Trophoblast cell (in vitro differentiated cells and primary cell): ENCODE measurements around the gene EIF3D.
A peak's percentile ranks its signal among the peaks of the same experiment; 100 is the strongest.

Source experiments
- DNase-seq, 2 donors: peaks; one replicate each; pipeline ENCODE4 v3.0.0-alpha.2; 2016
- H2AFZ ChIP-seq: 2 replicates; pipeline ENCODE4 v1.6.1; 2013; ENCODE audit warnings: low read length, moderate library complexity, mild to moderate bottlenecking; ENCODE audit not compliant: insufficient read depth, poor library complexity
- H2AK5ac ChIP-seq: 2 replicates; pipeline ENCODE4 v1.6.1; 2013; ENCODE audit warnings: mild to moderate bottlenecking, low read length
- H2BK120ac ChIP-seq: 2 replicates; pipeline ENCODE4 v1.6.1; 2013; ENCODE audit warnings: low read length, mild to moderate bottlenecking, moderate library complexity; ENCODE audit not compliant: insufficient read depth, poor library complexity
- H2BK12ac ChIP-seq: 2 replicates; pipeline ENCODE4 v1.6.1; 2013; ENCODE audit warnings: mild to moderate bottlenecking, low read length, moderate library complexity
- H2BK5ac ChIP-seq: 2 replicates; pipeline ENCODE4 v1.6.1; 2013; ENCODE audit warnings: low read length, low read depth, moderate library complexity, mild to moderate bottlenecking; ENCODE audit not compliant: poor library complexity
- H3K14ac ChIP-seq: 2 replicates; pipeline ENCODE4 v1.6.1; 2013; ENCODE audit warnings: mild to moderate bottlenecking, low read length
- H3K18ac ChIP-seq: 2 replicates; pipeline ENCODE4 v1.6.1; 2013; ENCODE audit warnings: mild to moderate bottlenecking, low read length
- H3K23ac ChIP-seq: 2 replicates; pipeline ENCODE4 v1.6.1; 2013; ENCODE audit warnings: low read length
- H3K27ac ChIP-seq: 2 replicates; pipeline ENCODE4 v1.5.1; 2013; ENCODE audit warnings: low read depth, mild to moderate bottlenecking, inconsistent platforms, low read length, moderate library complexity
- H3K27me3 ChIP-seq: 2 replicates; pipeline ENCODE4 v1.6.1; 2013; ENCODE audit warnings: inconsistent platforms, mild to moderate bottlenecking, low read length, moderate library complexity; ENCODE audit not compliant: insufficient read depth
- H3K36me3 ChIP-seq, 2 experiments: 1 replicate in 1 of 2; 2 replicates in 1 of 2; pipeline ENCODE4 v1.6.1; 2013; ENCODE audit warnings: low read length in 2 of 2, mild to moderate bottlenecking in 2 of 2, moderate library complexity in 1 of 2; ENCODE audit not compliant: insufficient read depth in 2 of 2, control insufficient read depth in 1 of 2
- H3K4ac ChIP-seq: 2 replicates; pipeline ENCODE4 v1.6.1; 2013; ENCODE audit warnings: low read depth, mild to moderate bottlenecking, low read length, moderate library complexity
- H3K4me1 ChIP-seq, 2 experiments: 1 replicate in 1 of 2; 2 replicates in 1 of 2; pipeline ENCODE4 v1.6.1; 2013; ENCODE audit warnings: low read length in 2 of 2, mild to moderate bottlenecking in 2 of 2, moderate library complexity in 1 of 2; ENCODE audit not compliant: insufficient read depth in 2 of 2, control insufficient read depth in 1 of 2
- H3K4me2 ChIP-seq: 2 replicates; pipeline ENCODE4 v1.6.1; 2013; ENCODE audit warnings: inconsistent platforms, mild to moderate bottlenecking, low read length, moderate library complexity
- H3K4me3 ChIP-seq: 2 replicates; pipeline ENCODE4 v1.5.1; 2013; ENCODE audit warnings: mild to moderate bottlenecking, low read depth, low read length, inconsistent platforms
- H3K79me1 ChIP-seq: one replicate; pipeline ENCODE4 v1.6.1; 2013; ENCODE audit warnings: low read length
- H3K79me2 ChIP-seq: 2 replicates; pipeline ENCODE4 v1.6.1; 2013; ENCODE audit warnings: low read length, mild to moderate bottlenecking; ENCODE audit not compliant: control insufficient read depth, insufficient read depth, poor library complexity
- H3K9ac ChIP-seq: 2 replicates; pipeline ENCODE4 v1.6.1; 2013; ENCODE audit warnings: mild to moderate bottlenecking, low read length
- H3K9me3 ChIP-seq: 2 replicates; pipeline ENCODE4 v1.6.1; 2013; ENCODE audit warnings: low read depth, mild to moderate bottlenecking, control low read depth, inconsistent platforms, low read length; ENCODE audit not compliant: insufficient read depth
- H4K12ac ChIP-seq: 2 replicates; pipeline ENCODE4 v1.6.1; 2013; ENCODE audit warnings: low read depth, mild to moderate bottlenecking, low read length, moderate library complexity
- H4K8ac ChIP-seq: 2 replicates; pipeline ENCODE4 v1.6.1; 2013; ENCODE audit warnings: low read depth, mild to moderate bottlenecking, low read length, moderate library complexity
- H4K91ac ChIP-seq: one replicate; pipeline ENCODE4 v1.6.1; 2013; ENCODE audit warnings: low read depth, mild to moderate bottlenecking, low read length, moderate library complexity
- WGBS: extraction: QIAGEN DNeasy Blood & Tissue Kit; methylation state at CpG from one replicate; pipeline ENCODE4 v1.1.7; 2013; ENCODE audit warnings: missing lambda C conversion rate; ENCODE audit not compliant: insufficient read length, insufficient coverage; ENCODE audit errors: extremely low coverage; 5-methylcytosine and 5-hydroxymethylcytosine counted together

Gene EIF3D

GRCh38 chr22:36563898-36564297, 34.9 kb upstream of the EIF3D start:
- Histone ChIP-seq H3K36me3 (no peaks in the 10 kb centered on the region), H2BK12ac (no peak overlapping the region), H3K23ac (no peak overlapping the region), H3K27me3 (no peaks in the 10 kb centered on the region), H4K8ac (no peak overlapping the region), H3K9me3 (no peaks in the 10 kb centered on the region), H2AK5ac (no peak overlapping the region), H3K4me1 (peaks cover 0 to 2% of the 10 kb centered on the region in 2 experiments), H2BK5ac (no peak overlapping the region), H3K18ac (no peak overlapping the region), H3K79me2 (no peaks in the 10 kb centered on the region), H3K4ac (no peak overlapping the region), H3K27ac (no peak overlapping the region), H3K79me1 (no peaks in the 10 kb centered on the region), H3K14ac (no peak overlapping the region), H3K4me2 (no peak overlapping the region), H4K91ac (no peak overlapping the region), H2BK120ac (no peak overlapping the region), H3K4me3 (no peak overlapping the region), H3K9ac (no peak overlapping the region), H2AFZ (no peak overlapping the region), H4K12ac (no peak overlapping the region)
- WGBS: no CpG with 5 or more reads among the region's 5 CpGs
- DNase-seq: no peak

GRCh38 chr22:36563444-36563843, 34.5 kb upstream of the EIF3D start:
- H4K12ac ChIP-seq: no peak overlapping the region
- H3K14ac ChIP-seq: no peak overlapping the region
- no peak overlapping the region for H2BK120ac ChIP-seq
- H3K4me1 ChIP-seq: peaks cover 0 to 2% of the 10 kb centered on the region in 2 experiments
- H2BK5ac ChIP-seq: no peak overlapping the region
- DNase-seq: no peak
- no peak overlapping the region for H3K4ac ChIP-seq
- H3K23ac ChIP-seq: no peak overlapping the region
- no peaks in the 10 kb centered on the region for H3K9me3 ChIP-seq
- H2BK12ac ChIP-seq: no peak overlapping the region
- H4K8ac ChIP-seq: no peak overlapping the region
- H3K18ac ChIP-seq: no peak overlapping the region
- no peaks in the 10 kb centered on the region for H3K79me1 ChIP-seq
- H3K36me3 ChIP-seq: no peaks in the 10 kb centered on the region
- H3K27me3 ChIP-seq: no peaks in the 10 kb centered on the region
- no peak overlapping the region for H2AFZ ChIP-seq
- no peak overlapping the region for H4K91ac ChIP-seq
- no peak overlapping the region for H3K9ac ChIP-seq
- no CpG with 5 or more reads among the region's 12 CpGs for WGBS
- no peak overlapping the region for H2AK5ac ChIP-seq
- H3K79me2 ChIP-seq: no peaks in the 10 kb centered on the region
- no peak overlapping the region for H3K4me2 ChIP-seq
- H3K4me3 ChIP-seq: no peak overlapping the region
- H3K27ac ChIP-seq: no peak overlapping the region

- Histone ChIP-seq H4K91ac (no peak overlapping the region), H3K23ac (no peak overlapping the region), H3K36me3 (no peaks in the 10 kb centered on the region), H3K9ac (no peak overlapping the region), H2BK12ac (no peak overlapping the region), H3K27ac (no peak overlapping the region), H2AK5ac (no peak overlapping the region), H3K27me3 (no peaks in the 10 kb centered on the region), H3K4me3 (no peak overlapping the region), H3K4ac (no peak overlapping the region), H2BK120ac (no peak overlapping the region), H3K18ac (no peak overlapping the region), H3K4me1 (peaks cover 0 to 2% of the 10 kb centered on the region in 2 experiments), H2BK5ac (no peak overlapping the region), H3K4me2 (no peak overlapping the region), H4K12ac (no peak overlapping the region), H2AFZ (no peak overlapping the region), H3K79me1 (no peaks in the 10 kb centered on the region), H3K9me3 (no peaks in the 10 kb centered on the region), H3K79me2 (no peaks in the 10 kb centered on the region), H3K14ac (no peak overlapping the region), H4K8ac (no peak overlapping the region)
- no CpG with 5 or more reads among the region's 3 CpGs for WGBS
- DNase-seq: no peak
These were observed 34.0 kb upstream of the EIF3D start for GRCh38 chr22:36563001-36563400.

GRCh38 chr22:36562261-36562835, 33.4 kb upstream of the EIF3D start:
- Histone ChIP-seq H2BK12ac (no peak overlapping the region), H3K36me3 (no peaks in the 10 kb centered on the region), H4K12ac (no peak overlapping the region), H3K4me3 (no peak overlapping the region), H2BK120ac (no peak overlapping the region), H4K91ac (no peak overlapping the region), H3K79me1 (no peaks in the 10 kb centered on the region), H3K4ac (no peak overlapping the region), H3K23ac (peak overlapping the region; percentile 34), H2BK5ac (no peak overlapping the region), H4K8ac (no peak overlapping the region), H2AK5ac (no peak overlapping the region), H2AFZ (no peak overlapping the region), H3K14ac (no peak overlapping the region), H3K79me2 (no peaks in the 10 kb centered on the region), H3K27ac (no peak overlapping the region), H3K27me3 (no peaks in the 10 kb centered on the region), H3K9me3 (no peaks in the 10 kb centered on the region), H3K4me2 (no peak overlapping the region), H3K18ac (no peak overlapping the region), H3K4me1 (peaks cover 0 to 2% of the 10 kb centered on the region in 2 experiments), H3K9ac (peak overlapping the region; percentile 8)
- no CpG with 5 or more reads among the region's 11 CpGs for WGBS
- DNase-seq: no peak
